ENCODE measurements around the gene RCBTB1. TPM values are rescaled to one million over a fixed set of nuclear protein-coding genes. Genes with fewer than 3 reads are reported as not detected.

RCBTB1 gene
- total RNA-seq, 1 experiment from 2014 or later = 6.3 TPM

DNA sequence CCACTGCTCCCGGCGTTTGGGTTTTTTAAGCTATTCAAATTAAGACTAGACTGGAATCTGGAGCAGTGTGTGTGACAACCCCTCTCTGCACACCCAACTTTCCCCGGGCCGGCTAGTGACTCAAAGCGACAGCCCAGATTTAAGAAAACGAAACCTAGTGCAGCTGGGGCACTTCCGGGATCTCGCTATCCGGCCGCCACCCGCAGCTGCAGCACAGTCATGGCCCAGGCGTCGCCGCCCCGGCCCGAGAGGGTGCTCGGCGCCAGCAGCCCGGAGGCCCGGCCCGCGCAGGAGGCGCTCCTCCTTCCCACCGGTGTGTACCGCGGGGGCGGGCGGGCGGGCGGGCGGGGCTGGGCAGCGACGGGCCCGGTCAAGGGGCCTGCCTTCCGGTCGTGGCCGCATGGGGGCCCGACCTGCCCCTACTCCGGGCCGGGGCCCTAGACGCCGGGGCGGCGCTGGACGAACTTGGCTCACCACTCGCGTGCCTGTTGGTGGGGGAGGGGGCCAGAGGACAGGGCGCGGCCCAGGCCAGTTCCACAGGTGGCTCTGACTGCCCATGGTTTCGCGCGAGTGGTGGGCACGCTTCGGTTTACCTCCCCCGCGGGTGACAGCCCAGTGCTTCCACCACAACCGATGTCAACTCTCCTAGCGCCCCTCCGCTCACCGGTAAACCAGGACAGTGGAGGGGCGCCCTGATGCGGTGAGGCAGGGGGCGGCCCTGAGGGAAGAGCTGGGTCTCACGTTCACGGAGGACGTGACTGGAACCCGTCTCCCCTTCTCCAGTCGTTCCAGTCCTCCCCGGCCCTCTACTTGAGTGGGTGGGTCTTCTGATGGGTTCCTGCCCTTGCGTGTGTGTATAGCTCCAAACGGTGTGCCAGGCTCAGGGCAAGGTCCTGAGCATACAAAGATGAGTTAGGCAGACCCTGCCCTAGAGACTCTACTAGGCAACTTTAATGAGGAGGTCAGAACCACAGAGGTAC, 89.3 kb downstream of the RCBTB1 start, which contains the start of gene PHF11:
Gene PHF11 (plus strand): TSS at position 171 of the 980 bp plus-strand sequence. CDS start 49 bp downstream, at position 220.
- CTCF ChIA-PET = no interaction called here
- TF ChIP-seq, protein P1, sequence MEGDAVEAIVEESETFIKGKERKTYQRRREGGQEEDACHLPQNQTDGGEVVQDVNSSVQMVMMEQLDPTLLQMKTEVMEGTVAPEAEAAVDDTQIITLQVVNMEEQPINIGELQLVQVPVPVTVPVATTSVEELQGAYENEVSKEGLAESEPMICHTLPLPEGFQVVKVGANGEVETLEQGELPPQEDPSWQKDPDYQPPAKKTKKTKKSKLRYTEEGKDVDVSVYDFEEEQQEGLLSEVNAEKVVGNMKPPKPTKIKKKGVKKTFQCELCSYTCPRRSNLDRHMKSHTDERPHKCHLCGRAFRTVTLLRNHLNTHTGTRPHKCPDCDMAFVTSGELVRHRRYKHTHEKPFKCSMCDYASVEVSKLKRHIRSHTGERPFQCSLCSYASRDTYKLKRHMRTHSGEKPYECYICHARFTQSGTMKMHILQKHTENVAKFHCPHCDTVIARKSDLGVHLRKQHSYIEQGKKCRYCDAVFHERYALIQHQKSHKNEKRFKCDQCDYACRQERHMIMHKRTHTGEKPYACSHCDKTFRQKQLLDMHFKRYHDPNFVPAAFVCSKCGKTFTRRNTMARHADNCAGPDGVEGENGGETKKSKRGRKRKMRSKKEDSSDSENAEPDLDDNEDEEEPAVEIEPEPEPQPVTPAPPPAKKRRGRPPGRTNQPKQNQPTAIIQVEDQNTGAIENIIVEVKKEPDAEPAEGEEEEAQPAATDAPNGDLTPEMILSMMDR (IDR thresholded peaks at IDR 0.05; ENCODE audit: unreplicated experiment) = peak; percentile 12
- no peaks in the 10 kb centered on the region for H3K9me3 Mint-ChIP-seq (ENCODE audit: low read depth, unreplicated experiment)
- peak; percentile 68 for DNase-seq
- no peaks in the 10 kb centered on the region for H3K27me3 Mint-ChIP-seq (ENCODE audit: unreplicated experiment)
- peak within 1 kb of the TSS; percentile 74 for H3K27ac Mint-ChIP-seq (ENCODE audit: unreplicated experiment)
- BruUV-seq (replicated peaks) = no TSS peak
- H3K36me3 Mint-ChIP-seq (ENCODE audit: insufficient read depth, unreplicated experiment) = peaks cover 9% of the 10 kb centered on the region
- H3K4me3 Mint-ChIP-seq (ENCODE audit: low read depth, unreplicated experiment) = peak within 1 kb of the TSS; percentile 76
- intact Hi-C loops (cut with micrococcal nuclease; ENCODE audit: unreplicated experiment) = loop anchor here (2.0 to 5.0 kb wide), 2 partner anchors 111 to 195 kb away; no protein-coding TSS in a partner anchor
- H3K4me1 Mint-ChIP-seq (ENCODE audit: low read depth, unreplicated experiment) = peaks cover 12% of the 10 kb centered on the region

DNA sequence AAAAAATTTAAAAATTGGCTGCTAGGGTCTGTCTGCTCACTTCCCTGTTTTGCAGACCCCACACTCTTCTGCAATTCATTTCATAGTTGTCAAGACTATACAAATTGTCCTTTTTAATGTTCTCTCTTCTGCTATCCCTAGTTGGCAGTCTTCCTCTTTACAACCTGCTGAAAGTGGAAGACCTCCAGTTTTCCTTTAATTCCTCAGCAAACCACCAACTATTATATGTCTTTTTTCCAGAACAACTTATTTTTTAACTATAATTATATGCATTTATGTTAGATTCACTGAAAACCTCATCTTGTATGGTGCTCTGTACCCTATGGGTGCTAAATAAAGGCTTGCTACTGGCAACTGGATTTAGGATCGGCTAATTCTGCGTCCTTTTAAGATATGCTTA, 90.7 kb downstream of the RCBTB1 start:
- intact Hi-C loops (cut with micrococcal nuclease; ENCODE audit: unreplicated experiment) = loop anchor here (2.0 to 5.0 kb wide), 2 partner anchors 113 to 194 kb away; no protein-coding TSS in a partner anchor
- H3K27me3 Mint-ChIP-seq (ENCODE audit: unreplicated experiment) = no peaks in the 10 kb centered on the region
- DNase-seq = no peak
- BruUV-seq (replicated peaks) = no TSS peak
- CTCF ChIA-PET = interaction anchor here (0.7 kb wide), 2 partner anchors 61 to 216 kb away, joined by 4 to 6 read pairs; no protein-coding TSS in a partner anchor
- H3K4me1 Mint-ChIP-seq (ENCODE audit: low read depth, unreplicated experiment) = peaks cover 12% of the 10 kb centered on the region
- H3K36me3 Mint-ChIP-seq (ENCODE audit: insufficient read depth, unreplicated experiment) = peaks cover 9% of the 10 kb centered on the region
- peak overlapping the region; percentile 74 for H3K27ac Mint-ChIP-seq (ENCODE audit: unreplicated experiment)
- TF ChIP-seq, protein P1 (IDR thresholded peaks at IDR 0.05; ENCODE audit: unreplicated experiment) = no peak
- H3K4me3 Mint-ChIP-seq (ENCODE audit: low read depth, unreplicated experiment) = peak overlapping the region; percentile 76
- no peaks in the 10 kb centered on the region for H3K9me3 Mint-ChIP-seq (ENCODE audit: low read depth, unreplicated experiment)

DNA sequence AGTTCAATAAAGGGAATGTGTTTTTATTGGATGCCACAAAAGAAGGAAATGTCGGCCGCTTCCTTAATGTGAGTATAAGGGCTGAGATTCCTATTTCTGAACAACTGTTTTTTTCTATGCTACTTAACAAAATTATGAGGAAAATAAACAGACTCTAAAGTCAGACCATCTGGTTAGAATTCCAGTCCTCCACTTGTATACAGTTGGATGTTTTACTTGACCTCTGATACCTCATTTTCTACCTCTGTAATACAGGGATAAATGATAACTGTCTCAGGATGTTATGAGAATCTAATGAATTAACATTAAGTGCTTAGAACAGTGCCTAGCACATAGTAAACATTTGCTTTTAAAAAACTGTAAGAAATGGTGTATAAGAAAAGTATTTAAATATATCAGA, 96.8 kb downstream of the RCBTB1 start:
- Mint-ChIP-seq H3K27ac (ENCODE audit: unreplicated experiment) (no peak overlapping the region), H3K36me3 (ENCODE audit: insufficient read depth, unreplicated experiment) (no peaks in the 10 kb centered on the region), H3K9me3 (ENCODE audit: low read depth, unreplicated experiment) (no peaks in the 10 kb centered on the region), H3K4me1 (ENCODE audit: low read depth, unreplicated experiment) (peaks cover 2% of the 10 kb centered on the region), H3K27me3 (ENCODE audit: unreplicated experiment) (no peaks in the 10 kb centered on the region), H3K4me3 (ENCODE audit: low read depth, unreplicated experiment) (no peak overlapping the region)
- intact Hi-C loops (cut with micrococcal nuclease; ENCODE audit: unreplicated experiment) = no loop called here
- CTCF ChIA-PET = no interaction called here
- no TSS peak for BruUV-seq (replicated peaks)
- TF ChIP-seq, protein P1 (IDR thresholded peaks at IDR 0.05; ENCODE audit: unreplicated experiment) = no peak
- no peak for DNase-seq

Other genes starting within 250 kb of the RCBTB1 start
- gene CAB39L, start 141.5 kb downstream of the RCBTB1 start, total RNA-seq (2022) = 3.2 and 4.5 TPM in 2 replicates
- gene SETDB2, start 141.3 kb downstream of the RCBTB1 start, total RNA-seq (2022) = 4.9 and 6.0 TPM in 2 replicates
- gene PHF11, start 89.6 kb downstream of the RCBTB1 start, total RNA-seq (2022) = 24.0 and 28.8 TPM in 2 replicates
- not detected in 2 replicates for gene ARL11, start 42.9 kb upstream of the RCBTB1 start, total RNA-seq (2022)
- gene EBPL, start 105.9 kb upstream of the RCBTB1 start, total RNA-seq (2022) = 40.5 and 43.9 TPM in 2 replicates
- 19.3 and 23.1 TPM in 2 replicates for gene KPNA3, start 207.1 kb upstream of the RCBTB1 start, total RNA-seq (2022)

Data from Calu3 (cell line).